AML-193 (cell line): ENCODE data around the gene SEPTIN8.

ENCODE experiments used
- DNase-seq, 2 experiments: peaks; one replicate each; lab custom pipeline; 2025; lab: John Stamatoyannopoulos, UW

SEPTIN8 gene

GRCh38 chr5:132763181-132764036 is 13.6 kb downstream of the SEPTIN8 start:
- DNase-seq, result no peak

- no peak for DNase-seq
Observed at GRCh38 chr5:132762246-132763000, 14.6 kb downstream of the SEPTIN8 start.

DNA sequence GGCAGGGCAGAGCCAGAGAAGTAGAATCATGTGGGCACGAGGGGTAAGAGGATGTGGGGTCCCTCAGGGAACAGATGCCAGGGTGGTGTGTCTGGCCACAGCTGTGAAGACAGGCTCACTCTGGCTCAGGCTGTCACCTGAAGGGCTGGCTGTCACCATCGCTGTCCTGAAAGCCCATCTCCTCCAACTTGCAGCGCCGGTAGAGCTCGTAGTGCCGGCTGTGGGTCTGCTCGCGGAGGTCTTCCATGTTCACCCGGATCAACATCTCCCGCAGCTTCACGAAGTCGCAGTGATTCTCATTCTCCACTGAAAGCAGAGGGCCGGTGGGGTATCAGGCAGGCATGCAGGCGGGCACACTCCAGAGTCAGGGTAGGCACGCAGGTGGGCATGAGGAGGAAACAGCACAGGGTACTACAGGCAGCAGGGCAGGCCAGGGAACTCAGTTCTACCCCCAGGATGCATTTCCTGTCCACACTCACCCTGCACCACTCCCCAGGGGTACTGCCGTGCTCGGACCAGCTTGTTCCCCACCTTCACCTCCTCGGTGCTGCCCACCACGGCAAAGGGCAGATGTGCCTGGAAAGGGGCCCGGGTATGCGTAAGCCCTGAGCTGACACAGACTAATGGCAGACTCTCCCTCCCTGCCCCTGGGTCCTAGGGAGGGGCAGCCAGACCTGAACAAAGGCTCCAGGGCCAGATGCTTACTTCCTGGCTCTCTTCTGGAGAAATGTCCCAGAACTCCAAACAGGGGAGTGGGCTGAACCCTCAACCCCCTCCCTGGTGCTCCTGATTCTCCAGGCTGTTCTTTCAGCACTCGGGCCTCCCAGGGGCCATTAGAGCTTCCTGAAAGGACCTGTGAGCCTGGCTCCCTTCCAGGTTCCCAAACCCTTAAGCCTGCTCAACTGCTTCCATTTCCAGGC is 15.5 kb downstream of the SEPTIN8 start:
- no peak for DNase-seq

GRCh38 chr5:132760601-132761317 is 16.3 kb downstream of the SEPTIN8 start:
- no peak for DNase-seq

GRCh38 chr5:132760049-132760420 is 17.0 kb downstream of the SEPTIN8 start:
- no peak for DNase-seq

GRCh38 chr5:132759114-132760048 is 17.7 kb downstream of the SEPTIN8 start:
- DNase-seq, result no peak

DNA sequence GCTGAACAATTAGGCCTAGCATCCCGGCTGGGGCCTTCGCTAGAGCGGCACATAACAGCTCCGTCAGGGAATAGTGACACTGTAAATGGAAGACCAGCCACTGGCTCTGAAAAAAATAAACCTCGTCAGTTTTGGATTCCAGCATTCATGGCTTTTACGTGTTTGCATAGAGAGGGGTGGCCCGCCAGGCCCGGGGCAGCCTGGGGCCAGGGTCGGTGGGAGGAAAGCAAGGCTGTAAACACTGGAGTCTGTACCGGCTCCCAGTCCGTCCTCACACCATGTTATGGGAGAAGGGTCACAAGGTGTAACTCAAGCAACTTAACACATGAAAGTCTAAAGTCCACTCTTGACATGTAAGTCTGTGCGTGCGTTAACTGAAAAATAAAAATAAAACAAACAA is 18.6 kb downstream of the SEPTIN8 start:
- no peak for DNase-seq

DNA sequence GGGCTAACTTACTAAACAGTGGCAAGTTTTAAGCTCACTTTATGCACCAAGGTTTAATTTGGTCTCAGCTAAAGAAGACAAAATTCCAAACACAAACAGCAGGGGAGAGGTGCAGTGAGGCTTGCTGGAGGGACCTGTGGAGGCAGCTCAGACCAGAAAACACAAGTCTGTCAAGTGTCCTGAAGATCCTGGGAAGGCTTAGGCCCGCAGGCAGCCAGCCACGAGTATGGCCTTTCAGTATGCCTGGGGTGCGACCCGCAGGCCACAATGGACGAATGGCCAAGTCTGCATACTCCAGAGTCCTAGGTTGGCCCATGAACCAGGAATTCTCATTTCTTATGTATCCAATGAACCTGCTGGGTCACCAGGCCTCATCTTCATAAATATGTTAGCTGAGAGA is 20.5 kb downstream of the SEPTIN8 start:
- no peak for DNase-seq

GRCh38 chr5:132754947-132755346 is 22.1 kb downstream of the SEPTIN8 start:
- peak in 1 of 2 experiments; percentile 10 for DNase-seq

GRCh38 chr5:132754111-132754510 is 22.9 kb downstream of the SEPTIN8 start:
- no peak for DNase-seq

DNA sequence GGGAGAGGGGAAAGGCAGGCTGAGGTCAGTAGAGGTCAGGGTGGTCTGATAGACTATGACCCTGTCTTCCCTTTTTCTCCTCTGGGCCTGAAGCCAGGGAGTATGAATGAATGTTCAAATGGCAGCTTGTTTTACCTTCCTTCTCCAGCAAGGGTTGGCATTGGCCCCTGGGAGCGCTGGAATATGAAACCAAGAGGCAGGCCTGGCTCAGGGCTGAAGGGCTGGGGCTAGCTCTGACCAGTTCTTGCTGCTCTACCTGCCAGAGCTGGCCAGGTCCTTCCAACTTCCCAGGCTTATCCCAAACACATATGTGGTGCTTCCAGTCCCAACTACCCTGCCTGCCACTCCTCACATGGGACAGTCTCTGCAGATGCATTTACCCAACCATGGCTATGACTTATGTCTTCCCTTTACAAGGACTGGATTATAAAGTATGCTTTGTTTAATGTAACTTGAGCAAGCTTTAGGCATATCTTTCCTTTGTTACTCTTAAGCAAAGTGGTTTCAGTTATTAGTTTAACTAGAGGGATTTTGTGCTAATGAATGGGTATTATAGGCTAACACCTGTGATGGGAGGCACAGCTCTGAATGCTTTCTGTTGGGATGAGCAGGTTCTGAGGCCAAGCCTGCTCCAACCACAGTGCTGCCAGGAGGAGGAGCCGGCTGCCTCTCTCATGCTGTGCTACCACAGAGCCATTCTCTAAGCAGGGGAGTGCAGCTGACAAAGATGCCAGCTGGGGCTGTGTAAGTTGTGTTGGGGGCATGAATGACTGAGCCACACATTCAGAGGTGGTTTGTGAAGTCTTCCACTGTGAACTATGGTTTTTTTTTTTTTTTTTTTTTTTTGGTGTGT is 23.7 kb downstream of the SEPTIN8 start:
- no peak for DNase-seq

DNA sequence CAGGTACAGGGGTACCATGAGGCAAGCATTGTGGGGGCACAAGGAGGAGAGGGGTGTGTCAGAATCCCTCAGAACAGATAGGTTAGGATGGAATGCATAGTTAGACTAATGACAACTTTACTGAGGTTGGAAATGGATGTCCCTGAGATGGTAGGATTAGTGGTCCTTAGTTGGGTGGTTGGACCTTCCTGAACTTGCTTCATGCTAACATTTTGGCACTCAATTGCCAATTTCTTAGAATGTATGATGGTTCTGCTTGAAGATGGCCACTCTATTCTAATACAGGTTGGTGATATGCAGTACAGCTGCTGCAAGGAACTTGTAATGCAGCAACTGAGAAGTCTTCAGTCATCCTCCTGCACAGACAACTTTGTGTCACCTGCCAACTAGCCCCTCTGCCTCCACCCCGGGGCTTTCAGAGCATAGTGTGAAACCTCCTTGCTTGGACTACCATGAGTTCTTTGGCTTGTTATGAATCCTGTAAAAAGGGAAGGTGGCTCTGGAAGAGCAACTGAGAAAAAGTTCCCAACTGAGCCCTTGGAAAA is 24.4 kb downstream of the SEPTIN8 start:
- no peak for DNase-seq

DNA sequence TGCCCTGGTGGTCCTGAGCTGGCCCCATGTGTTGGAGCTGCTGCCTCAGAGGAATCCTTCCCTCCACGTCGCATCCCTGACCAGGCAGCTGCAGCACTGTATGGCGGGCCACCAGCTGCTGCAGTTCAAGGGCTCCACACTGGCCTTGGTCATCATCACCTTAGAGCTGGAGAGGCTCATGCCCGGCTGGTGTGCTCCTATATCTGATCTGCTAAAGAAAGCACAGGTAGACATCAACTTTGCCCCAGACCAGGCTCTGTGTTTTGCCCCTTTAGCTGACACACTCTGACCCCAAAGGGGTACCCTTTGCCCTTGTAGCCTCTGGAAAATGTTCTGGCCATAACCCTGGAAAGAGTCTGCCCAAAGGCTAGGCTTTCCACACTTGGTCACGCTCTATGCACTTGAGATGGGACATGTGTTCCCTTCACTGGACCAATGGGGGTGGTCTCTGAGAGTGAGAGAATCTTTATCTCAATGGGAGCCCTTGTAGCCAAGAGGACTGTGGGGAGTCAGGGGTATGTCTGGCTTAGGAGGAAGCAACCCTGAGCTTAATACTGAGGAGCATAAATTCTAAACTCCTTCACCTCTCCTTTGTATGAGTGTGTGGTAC is 25.0 kb downstream of the SEPTIN8 start:
- DNase-seq, result no peak

- DNase-seq, result no peak
Observed at GRCh38 chr5:132751444-132751843, 25.6 kb downstream of the SEPTIN8 start.

- no peak for DNase-seq
Observed at GRCh38 chr5:132750471-132751230, 26.4 kb downstream of the SEPTIN8 start.

DNA sequence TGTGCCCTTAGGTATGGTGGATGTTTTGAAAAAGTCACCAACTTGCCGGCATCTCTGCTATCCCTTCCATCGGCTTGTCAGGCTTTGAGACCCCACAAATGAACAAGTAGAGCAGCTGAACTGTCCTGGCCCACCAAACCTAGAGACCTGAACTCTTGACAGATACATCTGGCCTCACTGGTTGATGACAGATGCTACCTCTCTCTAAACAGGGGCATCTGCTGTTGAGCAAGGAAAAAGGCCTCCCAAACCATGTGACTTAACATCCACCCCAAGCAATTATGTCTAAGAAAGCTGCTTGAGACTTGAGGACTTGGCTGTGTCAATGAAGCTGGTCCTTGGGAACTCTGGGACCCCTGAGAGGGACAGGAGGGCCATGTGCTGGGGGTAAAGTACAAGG is 27.5 kb downstream of the SEPTIN8 start:
- no peak for DNase-seq

- DNase-seq, result no peak
Observed at GRCh38 chr5:132748522-132749000, 28.5 kb downstream of the SEPTIN8 start.
